IMR-90 (cell line): ENCODE data around the gene FRZB. TPM values are rescaled to one million over a fixed set of nuclear protein-coding genes. Genes with fewer than 3 reads are reported as not detected.

Source experiments
- ATAC-seq: fragments of 200-7000 bp; cut with Tn5 transposase; 2 replicates; pipeline ENCODE4 v1.9.1; 2020; ENCODE audit warnings: low read depth, mild to moderate bottlenecking, moderate library complexity
- BruUV-seq: library from RNA; stranded (reverse); fragments of 400-500 nt; replicated peaks from 2 replicates; lab custom pipeline; 2021; lab: Mats Ljungman, UMichigan
- CTCF ChIA-PET: fragments of 300-600 bp; formaldehyde crosslinking; extraction: SDS; loops from one replicate; lab custom pipeline; 2021; ENCODE audit warnings: antibody characterized with exemption; lab: Yijun Ruan, JAX
- POLR2A ChIA-PET: fragments of 300-600 bp; sonication (Branson Sonifier 250); formaldehyde crosslinking; loops from one replicate; lab custom pipeline; 2022; ENCODE audit warnings: antibody characterized with exemption; ENCODE audit not compliant: unreplicated experiment; lab: Charles Lee
- DNase-seq: peaks from one replicate; pipeline ENCODE4 v3.0.0; 2013
- H2AFZ ChIP-seq: replicated peaks from 2 replicates; pipeline ENCODE3; 2013; ENCODE audit warnings: low read length, mild to moderate bottlenecking; ENCODE audit not compliant: poor library complexity
- H2AK5ac ChIP-seq: 2 replicates; pipeline ENCODE4 v1.6.1; 2013; ENCODE audit warnings: low read depth, low read length, inconsistent platforms
- H2AK9ac ChIP-seq: replicated peaks from 2 replicates; pipeline ENCODE3; 2013; ENCODE audit warnings: mild to moderate bottlenecking, low read depth, low read length, moderate library complexity; ENCODE audit not compliant: poor library complexity
- H2BK120ac ChIP-seq: 2 replicates; pipeline ENCODE4 v1.6.1; 2013; ENCODE audit warnings: low read depth, low read length, inconsistent platforms
- H2BK15ac ChIP-seq: 3 replicates; pipeline ENCODE4 v1.6.1; 2013; ENCODE audit warnings: low read depth, low read length, inconsistent platforms
- H2BK20ac ChIP-seq: 2 replicates; pipeline ENCODE4 v1.6.1; 2013; ENCODE audit warnings: low read depth, mild to moderate bottlenecking, inconsistent platforms, low read length, moderate library complexity
- H2BK5ac ChIP-seq: 2 replicates; pipeline ENCODE4 v1.6.1; 2013; ENCODE audit warnings: mild to moderate bottlenecking, low read depth, low read length, inconsistent platforms; ENCODE audit not compliant: poor library complexity, severe bottlenecking
- H3K14ac ChIP-seq: replicated peaks from 2 replicates; pipeline ENCODE4 v1.6.1; 2013; ENCODE audit warnings: low read depth, low read length, inconsistent platforms
- H3K18ac ChIP-seq: 2 replicates; pipeline ENCODE4 v1.6.1; 2013; ENCODE audit warnings: low read depth, low read length, control low read depth
- H3K23ac ChIP-seq: 2 replicates; pipeline ENCODE4 v1.6.1; 2013; ENCODE audit warnings: low read depth, low read length, inconsistent platforms
- H3K27ac ChIP-seq: 2 replicates; pipeline ENCODE4 v1.5.1; 2013; ENCODE audit warnings: mild to moderate bottlenecking, control low read depth, low read length; ENCODE audit not compliant: insufficient read depth
- H3K27me3 ChIP-seq: 2 replicates; pipeline ENCODE4 v1.6.1; 2013; ENCODE audit warnings: low read length; ENCODE audit not compliant: control insufficient read depth, insufficient read depth
- H3K36me3 ChIP-seq: 2 replicates; pipeline ENCODE4 v1.6.1; 2013; ENCODE audit warnings: low read length, mixed read lengths; ENCODE audit not compliant: control insufficient read depth, insufficient read depth
- H3K4ac ChIP-seq: 2 replicates; pipeline ENCODE4 v1.6.1; 2013; ENCODE audit warnings: low read depth, low read length, inconsistent platforms
- H3K4me1 ChIP-seq: 2 replicates; pipeline ENCODE4 v1.6.1; 2013; ENCODE audit warnings: low read length, mixed read lengths; ENCODE audit not compliant: control insufficient read depth, insufficient read depth
- H3K4me2 ChIP-seq: 2 replicates; pipeline ENCODE4 v1.6.1; 2013; ENCODE audit warnings: low read depth, mild to moderate bottlenecking, control low read depth, low read length, moderate library complexity
- H3K4me3 ChIP-seq: 2 replicates; pipeline ENCODE4 v1.5.1; 2013; ENCODE audit warnings: low read depth, mild to moderate bottlenecking, control low read depth, low read length, moderate library complexity; ENCODE audit not compliant: insufficient read depth
- H3K56ac ChIP-seq: 2 replicates; pipeline ENCODE4 v1.6.1; 2013; ENCODE audit warnings: low read length, inconsistent platforms; ENCODE audit not compliant: insufficient read depth; ENCODE audit errors: extremely low read depth
- H3K79me1 ChIP-seq, 2 experiments: 2 replicates each; pipeline ENCODE4 v1.6.1; 2013; ENCODE audit warnings: low read length in 2 of 2, inconsistent platforms in 1 of 2, low read depth in 1 of 2
- H3K9ac ChIP-seq: 2 replicates; pipeline ENCODE4 v1.6.1; 2013; ENCODE audit warnings: low read depth, low read length, control low read depth
- H3K9me1 ChIP-seq: 2 replicates; pipeline ENCODE4 v1.6.1; 2013; ENCODE audit warnings: low read length, inconsistent platforms; ENCODE audit not compliant: insufficient read depth
- H3K9me3 ChIP-seq: 2 replicates; pipeline ENCODE4 v1.6.1; 2013; ENCODE audit warnings: low read length; ENCODE audit not compliant: control insufficient read depth, insufficient read depth
- H4K20me1 ChIP-seq: 2 replicates; pipeline ENCODE4 v1.6.1; 2013; ENCODE audit warnings: low read length, inconsistent platforms; ENCODE audit not compliant: insufficient read depth
- H4K5ac ChIP-seq: 2 replicates; pipeline ENCODE4 v1.6.1; 2013; ENCODE audit warnings: mild to moderate bottlenecking, low read depth, low read length, control low read depth
- H4K8ac ChIP-seq, 2 experiments: 2 replicates each; pipeline ENCODE4 v1.6.1; 2013; ENCODE audit warnings: low read depth in 2 of 2, low read length in 2 of 2, control low read depth in 1 of 2, inconsistent platforms in 1 of 2
- H4K91ac ChIP-seq: 2 replicates; pipeline ENCODE4 v1.6.1; 2013; ENCODE audit warnings: low read depth, low read length, inconsistent platforms; ENCODE audit not compliant: insufficient read depth
- FOS ChIP-seq: fragments of 150-350 bp; IDR thresholded peaks from 2 replicates; pipeline ENCODE4 v1.6.1; 2016; ENCODE audit warnings: low read depth, low read length
- WGBS, 2 experiments: methylation state at CpG; one replicate each; pipeline versions ENCODE4 v1.1.5 to v1.1.7; 2013; ENCODE audit warnings: missing lambda C conversion rate in 2 of 2; ENCODE audit not compliant: insufficient read length in 1 of 2; ENCODE audit errors: extremely low coverage in 2 of 2; 5-methylcytosine and 5-hydroxymethylcytosine counted together
- dilution Hi-C: fragments of 300-500 bp; cut with HindIII; formaldehyde crosslinking; loops from one replicate; pipeline ENCODE4 v1.14.3; 2018; ENCODE audit warnings: low sequenced_read_pairs; ENCODE audit not compliant: unreplicated experiment
- in situ Hi-C: fragments of 300-500 bp; cut with MboI; formaldehyde crosslinking; loops from 3 replicates; pipeline ENCODE4 v1.14.3; 2019; ENCODE audit warnings: low sequenced_read_pairs, inconsistent platforms, mixed read lengths
- intact Hi-C: fragments of 100-400 bp; cut with micrococcal nuclease; formaldehyde crosslinking; loops from 2 replicates; pipeline ENCODE4 v1.10.0; 2022
- polyA plus RNA-seq, 3 experiments: library from polyadenylated mRNA; depleted of rRNA; stranded (reverse); fragments of >200 nt; gene quantifications; 2 replicates each; pipeline ENCODE4 v1.2.3, GENCODE V29; 2012; ENCODE audit warnings: low replicate concordance in 1 of 3
- total RNA-seq: library from RNA; depleted of rRNA; stranded (reverse); fragments of >200 nt; gene quantifications from 2 replicates; pipeline ENCODE4 v1.2.3, GENCODE V29; 2012

FRZB gene
- total and polyA plus RNA-seq, 2 of the 4 experiments (the other 2 are of a cell fraction): 0.18 to 1.2 TPM

DNA sequence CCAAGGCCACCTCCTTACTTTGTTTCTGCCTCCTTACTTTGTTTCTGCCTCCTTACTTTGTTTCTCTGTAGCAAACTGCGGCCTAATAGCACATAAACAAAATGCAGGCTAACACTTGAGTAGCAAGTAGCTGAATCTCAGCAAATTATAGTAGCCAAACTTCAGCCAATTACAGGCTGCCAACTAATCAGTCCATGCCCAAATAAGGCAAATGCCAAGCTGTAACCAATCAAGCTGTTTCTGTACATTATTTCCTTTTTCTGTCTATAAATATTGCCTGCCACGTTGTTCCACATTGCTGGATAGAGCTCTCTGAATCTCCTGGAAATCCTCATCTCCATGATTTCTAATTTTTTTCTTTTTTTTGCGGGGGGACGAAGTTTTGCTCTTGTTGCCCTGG lies 28.7 kb upstream of the FRZB start:
- Histone ChIP-seq H3K4me1 (peaks cover 2% of the 10 kb centered on the region; the same call in 1 of the 2 replicates), H2BK20ac (no peak overlapping the region), H2BK120ac (no peak overlapping the region), H3K9me1 (no peaks in the 10 kb centered on the region), H3K4ac (no peak overlapping the region), H3K9me3 (no peaks in the 10 kb centered on the region), H2BK15ac (no peak overlapping the region), H2BK5ac (no peak overlapping the region), H3K79me1 (no peaks in the 10 kb centered on the region), H4K20me1 (no peaks in the 10 kb centered on the region), H3K4me3 (no peak overlapping the region), H2AFZ (no peak overlapping the region), H2AK5ac (no peak overlapping the region), H3K18ac (no peak overlapping the region), H3K27me3 (no peaks in the 10 kb centered on the region), H3K23ac (no peak overlapping the region), H3K56ac (no peak overlapping the region), H4K5ac (no peak overlapping the region), H3K14ac (no peak overlapping the region), H2AK9ac (no peak overlapping the region), H3K36me3 (no peaks in the 10 kb centered on the region), H3K27ac (no peak overlapping the region), H3K4me2 (no peak overlapping the region), H3K9ac (no peak overlapping the region), H4K8ac (no peak overlapping the region), H4K91ac (no peak overlapping the region)
- WGBS, 2 experiments: 80% methylated on average over 1 of the region's 4 CpGs; no CpG with 5 or more reads in 1 of the 2 experiments
- ChIA-PET POLR2A (no interaction called here), CTCF (no interaction called here)
- intact Hi-C loops (no loop called here), dilution Hi-C loops (no loop called here), in situ Hi-C loops (no loop called here)
- DNase-seq (no peak), ATAC-seq (no peak)
- no TSS peak for BruUV-seq
- no peak for TF ChIP-seq FOS
